ENCODE results near the gene ENTHD1.

DNA sequence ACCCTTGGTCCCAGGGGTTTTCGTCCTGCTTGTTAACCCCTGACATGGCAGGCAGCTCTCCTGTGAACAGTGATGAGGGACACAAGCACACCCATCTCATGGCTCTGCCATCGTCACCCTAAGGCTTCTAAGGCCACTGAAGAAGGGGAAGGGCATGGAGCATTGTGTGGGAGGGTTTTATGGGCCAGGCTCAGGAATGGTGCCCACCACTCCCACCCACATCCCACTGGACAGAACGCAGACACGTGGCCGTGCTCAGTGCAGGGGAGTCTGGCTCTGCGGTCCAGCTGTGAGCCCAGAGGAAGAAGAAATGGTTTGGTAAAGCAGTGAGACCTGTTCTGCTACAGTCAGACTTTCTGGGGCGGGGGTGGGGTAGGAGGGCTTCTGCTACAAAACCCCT, 193.0 kb downstream of the ENTHD1 start:
- no peak for TF ChIP-seq CTCF (IDR thresholded peaks at IDR 0.05; ENCODE audit: extremely low read depth in 1 of 2, insufficient read depth in 1 of 2, low read depth in 1 of 2, low read length in 2 of 2)
- TF ChIP-seq POLR2A (IDR thresholded peaks at IDR 0.05; ENCODE audit: low read depth, low read length), result no peak
- TF ChIP-seq FOS (IDR thresholded peaks at IDR 0.05; ENCODE audit: borderline replicate concordance, insufficient read depth, low read length), result no peak
- no peak for TF ChIP-seq EZH2 (IDR thresholded peaks at IDR 0.05; ENCODE audit: borderline replicate concordance, low read depth, low read length, severe bottlenecking)
- no peak for TF ChIP-seq POLR2AphosphoS5 (IDR thresholded peaks at IDR 0.05; ENCODE audit: insufficient read depth, low read depth, low read length)
- no peak for TF ChIP-seq GATA2 (IDR thresholded peaks at IDR 0.05; ENCODE audit: insufficient read depth, insufficient read length, low read depth, low read length)
- TF ChIP-seq JUN (IDR thresholded peaks at IDR 0.05; ENCODE audit: borderline replicate concordance, insufficient read depth, insufficient read length, low read depth), result no peak
- TF ChIP-seq, protein P1, sequence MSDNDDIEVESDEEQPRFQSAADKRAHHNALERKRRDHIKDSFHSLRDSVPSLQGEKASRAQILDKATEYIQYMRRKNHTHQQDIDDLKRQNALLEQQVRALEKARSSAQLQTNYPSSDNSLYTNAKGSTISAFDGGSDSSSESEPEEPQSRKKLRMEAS (IDR thresholded peaks at IDR 0.05; ENCODE audit: insufficient read depth, insufficient read length), result no peak
